Pancreas (tissue), 10 donors: Measurements from ENCODE around the gene SAMD4B. TPM values are rescaled to one million over a fixed set of nuclear protein-coding genes. Genes with fewer than 3 reads are reported as not detected.
A peak's percentile ranks its signal among the peaks of the same experiment; 100 is the strongest.

Source experiments
- ATAC-seq, 4 donors: fragments of 200-7000 bp; cut with Tn5 transposase; one replicate each; pipeline versions ENCODE4 v1.8.0 to v1.9.1; 2020; ENCODE audit warnings: mild to moderate bottlenecking in 4 of 4, moderate library complexity in 4 of 4
- DNase-seq, 6 donors: peaks; one replicate each; pipeline ENCODE4 v3.0.0-alpha.2; 2020
- FAIRE-seq: peaks from 2 replicates; lab custom pipeline; 2012; peaks lifted over from hg19 to GRCh38; lab: Jason Lieb, UNC
- H3K27ac ChIP-seq, 4 donors: fragments of 200-600 bp; sonication (generic); 1 replicate in 3 of 4; 2 replicates in 1 of 4; pipeline versions ENCODE4 v1.5.0 to v1.8.0; 2020
- H3K27me3 ChIP-seq, 4 donors: fragments of 200-600 bp; one replicate each; pipeline ENCODE4 v1.8.0; 2021
- H3K36me3 ChIP-seq, 3 donors: fragments of 200-600 bp; sonication (generic) in 1 of 3; one replicate each; pipeline versions ENCODE4 v1.5.0 to v1.8.0; 2020 to 2021
- H3K4me1 ChIP-seq, 3 donors: fragments of 200-600 bp; one replicate each; pipeline ENCODE4 v1.8.0; 2021
- H3K4me3 ChIP-seq, 4 donors: fragments of 200-600 bp; sonication (generic) in 2 of 4; one replicate each; pipeline versions ENCODE4 v1.5.0 to v1.8.0; 2020 to 2021
- H3K9me3 ChIP-seq, 4 donors: fragments of 200-600 bp; one replicate each; pipeline ENCODE4 v1.8.0; 2021
- WGBS, 2 donors: extraction: QIAGEN DNeasy Blood & Tissue Kit; methylation state at CpG; one replicate each; pipeline ENCODE4 v1.1.7; 2013; 5-methylcytosine and 5-hydroxymethylcytosine counted together
- intact Hi-C, 3 donors: fragments of 100-400 bp; cut with DNase I; formaldehyde crosslinking; loops; one replicate each; pipeline versions ENCODE4 v1.11.1 to v1.14.2; 2022
- polyA plus RNA-seq, 2 donors: library from polyadenylated mRNA; stranded (reverse); fragments of 200-250 nt; gene quantifications; one replicate each; pipeline ENCODE4 v1.2.3, GENCODE V29; 2013
- total RNA-seq, 6 donors: library from RNA; stranded (reverse); fragmentation: NEBNext Ultra II Directional in 4 of 6; extraction: Animal tissue kit (Norgen Biotek cat#: 25700) in 4 of 6; gene quantifications; one replicate each; pipeline versions ENCODE4 v1.2.1 to v1.2.4, GENCODE V29; 2021 to 2023
- TF ChIP-seq, protein P1 (sequence below), 4 donors: fragments of 200-600 bp; sonication (generic) in 3 of 4; IDR thresholded peaks; one replicate each; pipeline versions ENCODE4 v1.5.0 to v1.8.0; 2021; ENCODE audit warnings: antibody characterized with exemption in 4 of 4
- donor health status: healthy with polysubstance abuse.
- donor health status: DM: no; HTN: no; CAD: no; lungs with moderate emphysema.
- donor health status: DM: no; HTN: no; CAD: no.
- donor health status: control.
- donor health status: control.
- donor health status: Bipolar disorder and iron deficiency.
- donor health status: DM: yes; HTN: yes; CAD: no.
- donor health status: DM: no; HTN: no; CAD: no.
- donor health status: DM: no; HTN: no; CAD: no.
- donor health status: DM: yes; HTN: yes; CAD: no.

SAMD4B gene
- total and polyA plus RNA-seq, 8 donors, result 24.1 to 106 (median 33.6) TPM

DNA sequence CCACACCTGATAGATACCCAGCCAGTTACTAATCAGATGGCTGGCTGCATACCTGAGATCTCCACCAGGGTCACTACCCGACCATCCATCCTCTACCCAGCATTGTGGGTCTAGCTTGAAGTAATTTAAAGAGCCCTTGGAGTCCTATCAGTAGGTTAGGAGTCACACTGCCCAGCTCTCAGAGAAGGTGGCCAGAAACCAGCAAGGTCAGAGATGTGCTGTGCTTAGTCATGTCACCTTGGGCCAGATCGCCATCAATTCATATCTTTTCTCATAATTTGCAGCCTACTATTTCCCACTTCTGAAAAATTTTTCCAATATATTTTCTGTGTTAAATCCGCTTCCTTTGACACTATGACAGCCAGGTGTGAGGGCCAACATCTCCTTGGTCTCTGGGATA lies 13.9 kb downstream of the SAMD4B start:
- intact Hi-C loops, result no loop called here
- FAIRE-seq, result no peak
- TF ChIP-seq, protein P1, sequence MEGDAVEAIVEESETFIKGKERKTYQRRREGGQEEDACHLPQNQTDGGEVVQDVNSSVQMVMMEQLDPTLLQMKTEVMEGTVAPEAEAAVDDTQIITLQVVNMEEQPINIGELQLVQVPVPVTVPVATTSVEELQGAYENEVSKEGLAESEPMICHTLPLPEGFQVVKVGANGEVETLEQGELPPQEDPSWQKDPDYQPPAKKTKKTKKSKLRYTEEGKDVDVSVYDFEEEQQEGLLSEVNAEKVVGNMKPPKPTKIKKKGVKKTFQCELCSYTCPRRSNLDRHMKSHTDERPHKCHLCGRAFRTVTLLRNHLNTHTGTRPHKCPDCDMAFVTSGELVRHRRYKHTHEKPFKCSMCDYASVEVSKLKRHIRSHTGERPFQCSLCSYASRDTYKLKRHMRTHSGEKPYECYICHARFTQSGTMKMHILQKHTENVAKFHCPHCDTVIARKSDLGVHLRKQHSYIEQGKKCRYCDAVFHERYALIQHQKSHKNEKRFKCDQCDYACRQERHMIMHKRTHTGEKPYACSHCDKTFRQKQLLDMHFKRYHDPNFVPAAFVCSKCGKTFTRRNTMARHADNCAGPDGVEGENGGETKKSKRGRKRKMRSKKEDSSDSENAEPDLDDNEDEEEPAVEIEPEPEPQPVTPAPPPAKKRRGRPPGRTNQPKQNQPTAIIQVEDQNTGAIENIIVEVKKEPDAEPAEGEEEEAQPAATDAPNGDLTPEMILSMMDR (IDR thresholded peaks at IDR 0.05), result no peak
- H3K36me3 ChIP-seq, result peaks cover 3 to 58% (median 30%) of the 10 kb centered on the region in 3 donors
- no peak overlapping the region for H3K27ac ChIP-seq
- no peaks in the 10 kb centered on the region for H3K27me3 ChIP-seq
- DNase-seq, result no peak
- no peak overlapping the region for H3K4me3 ChIP-seq
- ATAC-seq, result no peak
- WGBS, 2 donors, result 83 to 90% methylated on average over 3 of the region's 3 CpGs
- H3K4me1 ChIP-seq, result no peaks in the 10 kb centered on the region
- no peaks in the 10 kb centered on the region for H3K9me3 ChIP-seq

DNA sequence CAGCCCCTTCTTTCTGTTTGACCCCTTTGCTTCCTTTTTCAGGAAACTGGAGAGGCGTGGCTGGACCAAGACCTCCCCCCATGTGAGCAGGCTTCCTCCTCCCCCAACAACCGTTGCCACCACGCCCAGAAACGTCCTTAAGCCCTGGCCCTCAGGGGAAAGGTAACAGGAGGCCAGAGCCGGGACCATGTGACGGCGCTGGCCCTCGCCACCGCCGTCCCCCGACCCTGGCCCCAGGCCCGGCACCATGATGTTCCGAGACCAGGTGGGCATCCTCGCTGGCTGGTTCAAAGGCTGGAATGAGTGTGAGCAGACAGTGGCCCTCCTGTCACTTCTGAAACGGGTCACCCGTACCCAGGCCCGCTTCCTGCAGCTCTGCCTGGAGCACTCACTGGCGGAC lies 14.4 kb downstream of the SAMD4B start:
- H3K9me3 ChIP-seq, result no peaks in the 10 kb centered on the region
- DNase-seq, result no peak
- H3K4me3 ChIP-seq, result no peak overlapping the region
- intact Hi-C loops, result no loop called here
- 87 to 95% methylated on average over 18 of the region's 18 CpGs for WGBS, 2 donors
- TF ChIP-seq, protein P1 (IDR thresholded peaks at IDR 0.05), result no peak
- ATAC-seq, result no peak
- peaks cover 3 to 60% (median 30%) of the 10 kb centered on the region in 3 donors for H3K36me3 ChIP-seq
- no peaks in the 10 kb centered on the region for H3K4me1 ChIP-seq
- no peaks in the 10 kb centered on the region for H3K27me3 ChIP-seq
- no peak overlapping the region for H3K27ac ChIP-seq
- no peak for FAIRE-seq

DNA sequence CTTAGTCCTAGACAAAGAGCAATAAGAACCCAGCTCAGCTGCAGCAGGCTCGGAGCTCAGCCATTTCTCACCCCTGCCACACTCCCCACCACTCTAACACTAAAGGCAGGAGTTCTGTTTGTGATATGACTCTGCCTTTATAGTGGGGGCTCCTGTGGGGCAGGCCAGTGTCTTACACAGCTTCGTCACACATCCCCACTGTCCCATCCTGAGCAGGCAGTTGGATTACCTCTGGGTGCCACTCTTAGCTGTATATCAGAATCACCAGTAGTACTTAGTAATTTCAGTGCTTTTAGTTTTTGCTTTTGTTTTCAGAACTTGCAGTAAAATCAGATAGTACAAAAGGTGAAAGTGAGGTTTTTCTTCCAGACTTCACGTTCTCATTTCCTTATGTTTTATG lies 16.8 kb downstream of the SAMD4B start:
- Histone ChIP-seq H3K27ac (no peak overlapping the region), H3K9me3 (no peaks in the 10 kb centered on the region), H3K4me1 (no peaks in the 10 kb centered on the region), H3K4me3 (no peak overlapping the region), H3K27me3 (no peaks in the 10 kb centered on the region), H3K36me3 (peaks cover 3 to 53% (median 23%) of the 10 kb centered on the region in 3 donors)
- ATAC-seq, result no peak
- intact Hi-C loops, result no loop called here
- no peak for DNase-seq
- TF ChIP-seq, protein P1 (IDR thresholded peaks at IDR 0.05), result no peak
- FAIRE-seq, result no peak
- 93 to 97% methylated on average over 3 of the region's 3 CpGs for WGBS, 2 donors

GRCh38 chr19:39360599-39360998 lies 18.4 kb downstream of the SAMD4B start:
- Histone ChIP-seq H3K4me3 (no peak overlapping the region), H3K4me1 (no peaks in the 10 kb centered on the region), H3K27me3 (no peaks in the 10 kb centered on the region), H3K27ac (no peak overlapping the region), H3K36me3 (peaks cover 3 to 45% (median 17%) of the 10 kb centered on the region in 3 donors), H3K9me3 (no peaks in the 10 kb centered on the region)
- no peak for DNase-seq
- no peak for ATAC-seq
- FAIRE-seq, result no peak
- TF ChIP-seq, protein P1 (IDR thresholded peaks at IDR 0.05), result no peak
- intact Hi-C loops, result no loop called here
- WGBS, 2 donors, result 90 to 100% methylated on average over 1 of the region's 1 CpG

DNA sequence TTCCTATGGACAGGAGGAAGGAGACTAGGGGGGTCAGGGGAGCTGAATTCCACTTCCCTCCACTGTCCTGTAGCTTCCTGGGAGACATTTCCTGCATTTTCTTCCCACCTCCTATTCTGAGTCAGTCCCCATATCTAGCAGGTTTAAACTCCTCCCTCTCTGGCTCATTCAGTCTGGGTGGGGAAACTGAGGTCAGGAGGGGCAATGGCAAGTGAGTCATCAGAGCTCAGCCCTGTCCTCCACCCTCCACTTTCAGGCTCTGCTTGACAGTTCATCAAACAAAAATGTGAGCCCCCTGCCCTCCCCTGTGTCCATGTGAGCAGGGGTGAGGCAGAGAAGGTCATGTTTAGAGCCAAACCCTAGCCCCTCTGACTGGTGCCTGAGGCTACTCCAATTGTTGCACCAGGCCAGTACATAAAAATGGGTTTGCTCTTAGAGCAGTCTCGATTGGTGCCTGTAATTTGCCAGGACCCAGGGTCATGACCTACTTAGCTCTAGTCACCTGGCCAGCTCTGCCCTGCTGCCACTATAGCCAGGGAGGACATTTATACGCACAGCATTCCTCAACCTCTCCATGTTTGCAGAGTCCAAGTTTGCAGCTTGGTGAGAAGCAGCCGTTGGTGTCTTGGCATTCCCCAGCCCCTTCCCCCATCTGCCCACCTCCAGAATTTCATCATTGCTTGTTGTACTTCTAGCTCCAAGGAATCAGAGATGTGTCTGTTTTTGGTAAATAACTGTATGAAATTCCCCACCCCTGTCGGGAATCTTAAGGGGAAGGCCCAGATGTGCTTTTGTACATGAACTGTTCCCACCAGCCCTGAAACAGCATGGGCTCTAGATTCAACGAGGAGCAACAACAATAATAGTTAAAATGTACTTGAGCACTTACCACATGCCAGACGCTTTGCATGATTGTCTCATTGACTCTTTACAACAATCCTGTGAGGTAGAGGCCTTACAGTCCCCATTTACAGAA lies 20.7 kb downstream of the SAMD4B start:
- Histone ChIP-seq H3K27ac (no peak overlapping the region), H3K4me3 (no peak overlapping the region), H3K36me3 (peaks cover 3 to 24% (median 6%) of the 10 kb centered on the region in 3 donors), H3K27me3 (no peaks in the 10 kb centered on the region), H3K9me3 (no peaks in the 10 kb centered on the region), H3K4me1 (no peaks in the 10 kb centered on the region)
- 62 to 72% methylated on average over 6 of the region's 6 CpGs for WGBS, 2 donors
- intact Hi-C loops, result no loop called here
- DNase-seq (no peak), FAIRE-seq (no peak), ATAC-seq (peak in 3 of 4 donors; percentile 28 to 68 (median 51))
- TF ChIP-seq, protein P1 (IDR thresholded peaks at IDR 0.05), result no peak
